GM19240 (cell line): ENCODE data around the gene YY2.
"Not testable (repeated sequence)": the region's sequence is repeated elsewhere in the genome, so short reads cannot be mapped to it uniquely, and the experiment has no call there.

Source experiments
- DNase-seq: peaks from one replicate; pipeline ENCODE4 v3.0.0; 2011; ENCODE audit warnings: low spot score; ENCODE audit not compliant: insufficient read length

YY2 gene

GRCh38 chrX:21874182-21874581 lies 18.4 kb downstream of the YY2 start:
- not testable (repeated sequence) for DNase-seq

DNA sequence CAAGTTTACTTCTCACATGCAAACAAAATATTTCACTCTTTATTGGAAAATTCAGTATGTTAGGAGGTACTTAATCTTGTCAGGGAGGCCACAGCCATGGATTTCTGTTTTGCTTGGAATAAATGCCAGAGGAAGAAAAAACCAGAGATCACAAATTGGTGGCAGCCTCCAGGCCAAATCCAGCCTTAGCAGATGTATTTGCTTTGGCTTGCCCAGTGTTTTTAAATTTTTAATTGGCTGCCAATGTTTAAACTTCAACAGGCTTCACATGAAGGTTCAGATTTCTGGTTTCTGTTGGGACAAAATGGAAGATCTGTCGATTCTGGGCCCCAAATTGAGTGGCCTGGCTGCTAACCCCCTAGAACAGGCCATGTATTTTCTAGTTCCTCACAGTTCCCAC lies 19.2 kb downstream of the YY2 start:
- no peak for DNase-seq

DNA sequence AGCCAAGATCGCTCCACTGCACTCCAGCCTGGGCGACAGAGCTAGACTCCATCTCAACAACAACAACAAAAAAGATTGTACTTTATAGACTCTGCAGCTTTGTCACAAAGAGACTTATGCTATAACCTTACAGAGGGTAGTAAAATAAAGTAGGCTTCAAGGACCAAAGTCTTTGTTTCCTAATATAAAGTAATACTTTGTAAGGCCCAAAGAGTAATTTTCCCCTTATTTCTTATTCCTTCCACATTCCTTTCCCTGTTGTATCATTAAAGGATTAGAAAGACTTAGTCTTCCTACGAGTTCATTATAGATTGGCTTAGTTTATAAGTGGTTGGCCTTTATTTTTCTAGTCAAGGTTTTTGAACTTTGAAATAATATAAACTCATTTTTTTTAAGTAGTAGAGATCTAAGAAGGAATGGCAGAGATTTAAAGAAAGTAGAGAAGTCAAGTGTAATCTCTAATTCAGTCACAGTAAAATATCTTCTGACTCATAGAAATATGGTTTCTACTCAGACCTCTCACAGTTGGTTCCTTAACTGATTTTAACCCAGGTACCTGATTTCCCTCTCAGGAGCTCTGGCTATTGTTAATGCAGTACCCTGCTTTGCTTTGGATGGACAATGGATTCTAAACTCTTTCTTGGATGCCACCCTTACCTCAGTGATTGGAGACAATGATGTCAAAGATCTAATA lies 26.2 kb downstream of the YY2 start:
- no peak for DNase-seq

DNA sequence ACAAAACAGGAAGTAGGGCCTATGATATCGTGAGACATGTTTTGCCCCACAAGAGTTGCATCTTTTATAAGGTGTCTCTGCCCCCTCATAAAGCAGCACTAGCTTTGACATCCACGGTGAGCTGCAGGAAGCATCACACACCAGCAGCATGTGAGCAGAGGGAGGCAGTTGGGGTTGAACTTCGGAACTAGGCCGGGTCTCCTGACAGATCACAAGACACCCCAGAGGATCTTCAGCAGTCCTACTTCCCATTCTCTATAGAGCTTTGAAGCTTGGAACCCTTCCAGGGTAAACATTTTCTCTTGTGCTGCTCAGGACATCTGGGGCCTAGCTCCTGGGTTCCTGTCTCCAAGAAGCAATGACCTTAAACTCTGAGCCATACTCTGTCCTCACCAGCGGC lies 27.5 kb downstream of the YY2 start:
- DNase-seq = no peak

DNA sequence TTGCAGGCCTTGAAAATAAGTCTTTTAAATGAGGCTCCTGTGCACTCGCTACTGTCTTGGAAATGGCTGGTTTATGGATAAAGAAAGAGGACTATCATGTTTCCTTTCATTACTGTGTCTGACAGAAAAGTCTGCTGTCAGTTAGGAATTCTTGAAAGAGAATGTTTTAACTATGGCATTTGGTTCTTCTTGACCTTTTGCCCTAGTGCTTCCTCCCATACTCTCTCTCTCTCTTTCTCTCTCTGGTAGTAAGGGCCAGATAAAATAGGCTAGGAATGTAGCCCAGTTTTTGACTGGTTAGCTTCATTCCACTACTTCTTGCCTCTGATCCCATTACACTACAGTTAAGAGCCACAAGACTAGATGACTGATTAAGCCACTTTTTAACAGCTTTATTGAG lies 29.8 kb downstream of the YY2 start:
- DNase-seq = no peak

GRCh38 chrX:21905313-21905712 lies 49.5 kb downstream of the YY2 start:
- no peak for DNase-seq

DNA sequence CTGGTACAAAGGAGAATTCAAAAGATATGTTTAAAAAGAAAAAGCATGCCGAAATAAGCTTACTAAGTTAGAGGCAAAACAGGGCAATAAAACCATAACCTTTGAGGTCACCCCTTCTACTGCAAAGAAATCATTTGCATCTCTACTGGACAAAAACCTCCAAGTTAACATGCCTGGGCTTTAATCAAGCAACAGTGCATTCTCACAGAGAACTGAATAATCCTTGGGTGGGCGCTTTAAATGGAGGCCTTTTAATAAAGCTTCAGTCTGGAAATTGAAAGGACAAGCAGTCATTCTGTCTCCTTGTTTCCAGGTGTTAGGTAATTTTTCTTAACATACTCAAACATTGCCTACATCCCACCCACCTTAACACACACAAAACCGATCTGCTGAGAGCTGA lies 50.2 kb downstream of the YY2 start:
- no peak for DNase-seq

DNA sequence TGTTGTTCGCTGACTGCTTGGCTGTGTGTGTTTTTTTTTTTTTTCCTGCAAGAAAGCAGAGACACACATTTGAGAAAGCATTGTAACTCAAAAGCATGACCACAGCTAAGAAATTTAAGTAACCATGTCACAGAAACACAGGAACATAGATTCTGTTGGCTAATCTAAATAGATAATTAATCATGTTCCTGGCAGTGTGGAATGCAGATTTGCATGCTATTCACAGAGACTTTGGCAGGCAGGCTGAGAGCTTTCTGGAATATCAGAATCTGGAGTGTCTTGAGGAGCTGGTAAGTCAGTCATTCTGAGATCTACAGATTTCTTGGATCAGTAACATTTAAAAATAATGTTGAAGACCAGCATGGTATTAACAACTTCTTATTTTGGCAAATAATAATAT lies 51.5 kb downstream of the YY2 start:
- no peak for DNase-seq
